ENCODE results near the gene WWTR1.

- TF ChIP-seq CTCF (optimal IDR thresholded peaks at IDR 0.05 in 1 of 3, IDR thresholded peaks at IDR 0.05 in 1 of 3, conservative IDR thresholded peaks at IDR 0.05 in 1 of 3; ENCODE audit: extremely low read depth in 1 of 3, insufficient read depth in 2 of 3, low read length in 3 of 3) (no peak), EZH2 (IDR thresholded peaks at IDR 0.05; ENCODE audit: low read length) (no peak)
Measured at GRCh38 chr3:149554826-149555225, 103.0 kb downstream of the WWTR1 start.
